ENCODE data around the gene MAST2. TPM values are rescaled to one million over a fixed set of nuclear protein-coding genes. Genes with fewer than 3 reads are reported as not detected.

MAST2 gene
- polyA plus RNA-seq, 4 donors = 27.0 to 48.8 (median 37.7) TPM

DNA sequence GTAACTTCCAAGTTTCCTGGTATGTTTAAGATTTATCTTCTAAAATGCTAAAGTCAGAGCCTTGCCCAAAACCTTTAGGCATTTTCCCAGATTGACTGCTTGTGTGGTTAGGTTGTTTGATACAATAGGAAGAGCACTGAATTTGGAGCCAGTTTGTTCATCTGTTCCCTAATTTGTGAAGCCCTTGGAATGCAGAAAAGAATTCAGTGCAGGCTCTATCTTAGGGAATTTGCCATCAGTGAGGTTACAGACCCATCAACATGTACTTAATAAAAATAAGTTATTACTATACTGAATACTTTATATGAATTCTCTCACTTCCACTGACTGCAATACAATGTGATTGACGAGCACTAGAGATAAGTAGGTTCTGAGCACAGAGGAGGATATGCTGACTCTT lies 208.8 kb downstream of the MAST2 start:
- no peak for DNase-seq (ENCODE audit: low read depth in 4 of 4, low spot score in 2 of 4)

DNA sequence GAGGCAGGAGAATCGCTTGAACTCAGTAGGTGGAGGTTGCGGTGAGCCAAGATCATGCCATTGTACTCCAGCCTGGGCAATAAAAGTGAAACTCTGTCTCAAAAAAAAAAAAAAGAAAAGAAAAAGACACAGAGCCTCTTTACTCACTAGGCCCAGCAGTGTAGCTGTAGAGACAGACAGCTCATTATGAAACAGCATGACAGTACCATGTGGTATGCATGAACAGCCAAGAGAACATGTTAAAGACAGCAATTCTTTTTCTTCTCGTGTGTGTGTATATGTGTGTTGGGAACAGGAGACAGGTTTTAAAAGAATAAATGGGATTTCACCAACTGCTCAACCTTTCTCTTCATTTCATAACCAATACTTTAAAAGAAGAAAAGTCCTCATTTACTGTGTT lies 210.2 kb downstream of the MAST2 start:
- DNase-seq (ENCODE audit: low read depth in 4 of 4, low spot score in 2 of 4) = no peak

- no peak for DNase-seq (ENCODE audit: low read depth in 4 of 4, low spot score in 2 of 4)
These were observed 214.6 kb downstream of the MAST2 start for GRCh38 chr1:46017876-46018503.

DNA sequence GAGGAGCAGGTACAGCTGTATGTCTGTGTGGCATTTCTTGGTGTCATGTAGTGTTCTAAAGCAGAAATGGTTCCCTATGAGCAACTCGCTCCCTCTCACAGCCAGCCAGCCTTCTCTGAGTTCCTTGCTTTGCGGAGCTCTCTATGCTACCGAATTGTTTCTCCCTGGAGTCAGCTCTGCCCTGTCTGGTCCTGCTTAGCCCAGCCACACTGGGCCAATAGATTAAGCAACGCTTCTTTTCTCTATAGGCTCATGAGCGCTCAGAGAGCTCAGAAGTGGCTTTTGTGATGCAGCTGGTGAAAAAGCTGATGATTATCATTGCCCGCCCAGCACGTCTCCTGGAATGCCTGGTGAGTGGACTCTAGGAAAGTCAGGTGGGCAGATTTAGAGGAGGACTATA lies 215.9 kb downstream of the MAST2 start:
- DNase-seq (ENCODE audit: low read depth in 4 of 4, low spot score in 2 of 4) = no peak

DNA sequence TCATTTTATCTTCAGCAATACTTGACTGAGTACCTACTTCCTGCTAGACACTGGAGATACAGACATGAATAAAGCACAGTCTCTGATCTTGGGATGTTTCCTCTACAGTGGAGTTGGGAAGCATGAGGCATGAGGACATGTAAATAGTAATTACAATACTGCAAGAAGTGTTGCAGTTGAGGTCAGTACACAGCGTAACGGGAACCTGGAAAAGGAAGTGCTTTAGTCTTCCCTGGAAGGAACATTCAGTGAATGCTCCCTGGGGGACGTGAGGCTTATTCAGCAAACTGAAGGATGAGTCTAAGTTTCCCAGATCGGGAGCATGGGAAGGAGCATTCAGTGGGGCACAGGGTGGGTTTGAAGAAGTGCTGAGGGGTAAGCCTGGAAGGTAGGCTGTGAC lies 216.6 kb downstream of the MAST2 start:
- no peak for DNase-seq (ENCODE audit: low read depth in 4 of 4, low spot score in 2 of 4)

- DNase-seq (ENCODE audit: low read depth in 4 of 4, low spot score in 2 of 4) = no peak
These were observed 217.9 kb downstream of the MAST2 start for GRCh38 chr1:46021046-46021996.

DNA sequence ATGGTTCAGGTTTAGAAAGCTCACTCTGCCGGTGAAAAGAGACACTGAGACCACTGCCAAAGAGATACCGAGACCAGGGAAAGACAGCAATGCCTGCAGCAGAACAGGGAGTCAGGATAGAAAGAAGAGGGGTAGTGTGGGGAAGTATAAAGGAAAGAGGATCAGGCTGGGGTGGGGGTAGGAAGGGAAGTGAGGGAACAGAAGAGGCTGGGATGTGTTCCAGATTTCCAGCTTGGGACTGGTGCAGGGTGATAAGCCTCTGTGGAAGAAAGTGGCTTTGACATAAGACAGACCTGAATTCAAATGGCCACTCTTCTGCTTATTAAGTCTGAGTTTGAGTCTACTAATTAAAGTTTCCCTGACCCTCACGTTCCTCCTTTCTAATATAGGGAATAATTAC lies 223.1 kb downstream of the MAST2 start:
- DNase-seq (ENCODE audit: low read depth in 4 of 4, low spot score in 2 of 4) = no peak

DNA sequence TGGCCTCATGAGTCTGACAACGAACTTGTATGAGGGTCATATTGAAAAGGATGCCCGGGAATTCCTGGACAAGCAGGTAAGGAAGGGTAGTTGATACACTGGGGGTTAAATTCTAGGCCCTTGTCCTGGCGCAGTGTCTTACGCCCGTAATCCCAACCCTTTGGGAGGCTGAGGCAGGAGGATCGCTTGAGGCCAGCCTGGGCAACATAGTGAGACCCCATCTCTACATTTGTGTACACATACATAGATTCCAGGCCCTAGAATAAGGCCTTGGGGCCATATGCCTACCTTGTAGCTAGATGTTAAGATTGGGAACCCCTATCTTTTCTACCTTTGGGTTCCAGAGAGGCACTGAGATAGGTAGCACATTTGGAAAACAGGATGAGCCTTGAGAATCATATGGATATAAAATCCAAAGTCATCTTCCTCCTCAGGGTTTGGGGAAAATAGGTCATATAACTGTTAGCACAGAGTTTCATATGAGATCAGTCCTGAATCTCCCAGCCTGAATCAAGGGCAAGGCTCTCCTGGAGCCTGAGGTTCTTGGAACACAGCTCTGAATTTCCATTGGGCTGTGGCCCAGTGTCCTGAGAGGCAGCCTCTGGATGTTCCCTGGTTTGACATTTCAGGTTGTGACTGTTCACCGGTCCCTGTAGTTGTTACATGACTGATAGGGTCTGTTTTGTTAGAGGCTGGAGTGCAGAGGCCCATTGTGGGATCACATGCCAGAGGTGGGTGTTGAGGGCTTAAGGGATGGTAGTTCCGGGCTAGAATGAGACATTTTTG lies 224.6 kb downstream of the MAST2 start:
- no peak for DNase-seq (ENCODE audit: low read depth in 4 of 4, low spot score in 2 of 4)

- DNase-seq (ENCODE audit: low read depth in 4 of 4, low spot score in 2 of 4) = no peak
These were observed 226.9 kb downstream of the MAST2 start for GRCh38 chr1:46030074-46030870.

DNA sequence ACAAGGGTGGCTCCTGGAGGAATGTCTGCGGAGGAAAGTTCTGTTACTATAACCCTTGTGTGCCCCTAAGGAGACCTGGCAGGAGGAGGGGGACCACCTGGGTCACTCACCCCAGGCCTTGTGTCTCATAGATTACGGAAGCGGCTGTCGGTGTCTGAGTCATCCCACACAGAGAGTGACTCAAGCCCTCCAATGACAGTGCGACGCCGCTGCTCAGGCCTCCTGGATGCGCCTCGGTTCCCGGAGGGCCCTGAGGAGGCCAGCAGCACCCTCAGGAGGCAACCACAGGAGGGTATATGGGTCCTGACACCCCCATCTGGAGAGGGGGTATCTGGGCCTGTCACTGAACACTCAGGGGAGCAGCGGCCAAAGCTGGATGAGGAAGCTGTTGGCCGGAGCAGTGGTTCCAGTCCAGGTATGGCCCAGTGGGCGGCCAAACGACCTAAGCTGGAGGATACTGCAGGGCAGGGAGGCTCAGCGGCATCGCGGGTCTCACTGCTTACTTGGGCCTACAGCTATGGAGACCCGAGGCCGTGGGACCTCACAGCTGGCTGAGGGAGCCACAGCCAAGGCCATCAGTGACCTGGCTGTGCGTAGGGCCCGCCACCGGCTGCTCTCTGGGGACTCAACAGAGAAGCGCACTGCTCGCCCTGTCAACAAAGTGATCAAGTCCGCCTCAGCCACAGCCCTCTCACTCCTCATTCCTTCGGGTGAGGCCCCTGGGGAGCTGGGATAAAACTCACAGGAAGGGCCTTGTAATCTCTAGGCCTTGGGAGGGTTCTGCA lies 227.7 kb downstream of the MAST2 start:
- no peak for DNase-seq (ENCODE audit: low read depth in 4 of 4, low spot score in 2 of 4)

DNA sequence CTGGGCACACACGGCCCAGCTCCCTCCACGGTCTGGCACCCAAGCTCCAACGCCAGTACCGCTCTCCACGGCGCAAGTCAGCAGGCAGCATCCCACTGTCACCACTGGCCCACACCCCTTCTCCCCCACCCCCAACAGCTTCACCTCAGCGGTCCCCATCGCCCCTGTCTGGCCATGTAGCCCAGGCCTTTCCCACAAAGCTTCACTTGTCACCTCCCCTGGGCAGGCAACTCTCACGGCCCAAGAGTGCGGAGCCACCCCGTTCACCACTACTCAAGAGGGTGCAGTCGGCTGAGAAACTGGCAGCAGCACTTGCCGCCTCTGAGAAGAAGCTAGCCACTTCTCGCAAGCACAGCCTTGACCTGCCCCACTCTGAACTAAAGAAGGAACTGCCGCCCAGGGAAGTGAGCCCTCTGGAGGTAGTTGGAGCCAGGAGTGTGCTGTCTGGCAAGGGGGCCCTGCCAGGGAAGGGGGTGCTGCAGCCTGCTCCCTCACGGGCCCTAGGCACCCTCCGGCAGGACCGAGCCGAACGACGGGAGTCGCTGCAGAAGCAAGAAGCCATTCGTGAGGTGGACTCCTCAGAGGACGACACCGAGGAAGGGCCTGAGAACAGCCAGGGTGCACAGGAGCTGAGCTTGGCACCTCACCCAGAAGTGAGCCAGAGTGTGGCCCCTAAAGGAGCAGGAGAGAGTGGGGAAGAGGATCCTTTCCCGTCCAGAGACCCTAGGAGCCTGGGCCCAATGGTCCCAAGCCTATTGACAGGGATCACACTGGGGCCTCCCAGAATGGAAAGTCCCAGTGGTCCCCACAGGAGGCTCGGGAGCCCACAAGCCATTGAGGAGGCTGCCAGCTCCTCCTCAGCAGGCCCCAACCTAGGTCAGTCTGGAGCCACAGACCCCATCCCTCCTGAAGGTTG lies 231.4 kb downstream of the MAST2 start:
- DNase-seq (ENCODE audit: low read depth in 4 of 4, low spot score in 2 of 4) = no peak

GRCh38 chr1:46036894-46037839 lies 233.8 kb downstream of the MAST2 start:
- DNase-seq (ENCODE audit: low read depth in 4 of 4, low spot score in 2 of 4) = peak; percentile 47 to 77 (median 60)

DNA sequence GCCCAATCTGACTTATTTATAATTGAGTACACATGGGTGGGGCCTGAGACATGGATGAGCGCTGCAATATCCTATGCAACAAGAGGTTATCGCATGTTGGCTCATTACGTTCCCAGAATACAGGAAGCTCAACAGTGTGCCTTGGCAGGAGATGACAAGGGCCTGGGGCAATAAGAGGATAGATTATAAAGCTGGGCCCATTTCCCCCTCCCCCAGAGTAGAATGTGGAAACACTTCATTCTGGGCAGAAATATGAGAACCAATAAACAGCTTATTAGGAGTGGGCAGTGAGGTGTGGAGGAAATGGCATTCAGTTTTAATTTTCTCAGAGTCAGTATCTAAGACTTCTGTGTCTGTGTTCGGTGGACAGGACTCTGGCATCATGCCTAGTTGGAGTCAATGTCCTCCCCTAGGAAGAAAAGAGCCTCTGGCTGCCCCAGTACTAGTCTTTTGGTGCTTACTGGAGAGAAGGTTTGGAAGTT lies 236.2 kb downstream of the MAST2 start:
- no peak for DNase-seq (ENCODE audit: low read depth in 4 of 4, low spot score in 2 of 4)

DNA sequence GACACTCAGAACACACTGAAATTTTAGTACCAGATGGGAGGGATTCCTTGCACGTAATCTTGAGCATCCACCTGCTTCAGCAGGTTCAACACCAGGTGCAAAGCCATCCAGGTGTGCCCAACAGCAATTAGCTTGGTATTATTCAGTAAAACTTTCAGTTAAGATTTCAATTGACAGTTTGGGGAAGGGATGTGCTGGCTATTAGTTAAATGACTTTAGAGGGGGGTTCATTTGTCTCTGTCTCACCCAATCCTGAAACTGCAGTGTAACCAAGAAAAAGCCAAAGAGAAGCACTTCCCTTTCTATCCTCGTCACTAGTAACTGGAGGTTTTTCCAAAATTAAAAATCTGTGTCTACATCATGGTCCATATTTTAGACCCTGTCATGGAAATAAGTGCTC lies 238.1 kb downstream of the MAST2 start:
- DNase-seq (ENCODE audit: low read depth in 4 of 4, low spot score in 2 of 4) = no peak

DNA sequence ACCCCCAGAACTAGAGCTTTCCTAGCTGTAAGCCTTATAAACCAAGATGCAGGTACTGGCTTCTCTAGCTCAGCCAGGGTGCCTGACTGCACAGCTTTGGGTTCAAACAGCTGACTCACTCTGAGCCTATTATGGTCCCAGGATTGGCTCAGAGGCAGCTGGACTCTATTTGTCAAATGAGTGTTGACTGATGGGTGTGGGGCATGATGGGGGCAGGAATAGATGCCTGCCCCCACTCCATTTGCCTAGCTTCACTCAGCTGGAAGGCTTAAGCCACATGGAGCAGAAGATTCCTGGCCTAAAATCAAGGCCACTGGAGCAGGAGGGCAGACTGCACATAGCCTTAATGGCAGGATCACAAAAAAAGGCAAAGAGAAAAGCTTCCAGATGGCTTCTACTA lies 238.6 kb downstream of the MAST2 start:
- no peak for DNase-seq (ENCODE audit: low read depth in 4 of 4, low spot score in 2 of 4)

- DNase-seq (ENCODE audit: low read depth in 4 of 4, low spot score in 2 of 4) = no peak
These were observed 240.1 kb downstream of the MAST2 start for GRCh38 chr1:46043458-46044017.

DNA sequence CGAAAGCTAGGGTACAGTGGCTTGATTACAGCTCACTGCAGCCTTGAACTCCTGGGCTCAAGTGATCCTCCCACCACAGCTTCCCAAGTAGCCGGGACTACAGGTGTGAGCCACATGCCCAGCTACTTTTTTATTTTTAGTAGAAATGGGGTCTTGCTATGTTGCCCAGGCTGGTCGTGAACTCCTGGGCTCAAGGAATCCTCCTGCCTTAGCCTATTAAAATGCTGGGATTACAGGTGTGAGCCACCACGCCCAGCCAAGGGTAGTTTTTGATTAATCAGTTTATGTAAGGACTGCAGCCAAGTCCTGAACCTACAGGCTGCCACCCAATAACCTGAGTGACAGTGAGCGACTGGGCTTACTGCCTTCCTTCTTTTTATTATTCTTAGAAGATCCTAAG lies 240.7 kb downstream of the MAST2 start:
- DNase-seq (ENCODE audit: low read depth in 4 of 4, low spot score in 2 of 4) = no peak

Data from left renal cortex interstitium (tissue), 4 donors.